Measurements from ENCODE around the gene CAPN11.
A peak's percentile ranks its signal among the peaks of the same experiment; 100 is the strongest.

The CAPN11 gene

GRCh38 chr6:44219815-44220784 is 61.5 kb downstream of the CAPN11 start:
- no peak for TF ChIP-seq CTCF (IDR thresholded peaks at IDR 0.05; ENCODE audit: insufficient read depth, low read depth, low read length, missing control alignments)
- no peak overlapping the region for H3K4me3 ChIP-seq (ENCODE audit: low read length)
- no peak for DNase-seq (ENCODE audit: low read depth)

- no peak for TF ChIP-seq CTCF (IDR thresholded peaks at IDR 0.05; ENCODE audit: insufficient read depth, low read depth, low read length, missing control alignments)
- DNase-seq (ENCODE audit: low read depth), result no peak
- H3K4me3 ChIP-seq (ENCODE audit: low read length), result no peak overlapping the region
Observed at GRCh38 chr6:44220913-44221290, 62.3 kb downstream of the CAPN11 start.

- DNase-seq (ENCODE audit: low read depth), result peak; percentile 87
- peak; percentile 89 for TF ChIP-seq CTCF (IDR thresholded peaks at IDR 0.05; ENCODE audit: insufficient read depth, low read depth, low read length, missing control alignments)
- H3K4me3 ChIP-seq (ENCODE audit: low read length), result no peak overlapping the region
Observed at GRCh38 chr6:44221291-44221960, 62.8 kb downstream of the CAPN11 start.

- no peak for TF ChIP-seq CTCF (IDR thresholded peaks at IDR 0.05; ENCODE audit: insufficient read depth, low read depth, low read length, missing control alignments)
- DNase-seq (ENCODE audit: low read depth), result no peak
- H3K4me3 ChIP-seq (ENCODE audit: low read length), result no peak overlapping the region
Observed at GRCh38 chr6:44221961-44222335, 63.3 kb downstream of the CAPN11 start.

GRCh38 chr6:44222486-44223318 is 64.1 kb downstream of the CAPN11 start:
- no peak overlapping the region for H3K4me3 ChIP-seq (ENCODE audit: low read length)
- no peak for TF ChIP-seq CTCF (IDR thresholded peaks at IDR 0.05; ENCODE audit: insufficient read depth, low read depth, low read length, missing control alignments)
- DNase-seq (ENCODE audit: low read depth), result no peak

GRCh38 chr6:44223319-44224028 is 64.9 kb downstream of the CAPN11 start, which contains the start of gene SLC29A1:
TSS of gene SLC29A1 (plus strand) at chr6:44223595. CDS start at chr6:44227314, 3,719 bp downstream.
- H3K4me3 ChIP-seq (ENCODE audit: low read length), result peak within 1 kb of the TSS; percentile 55
- peak; percentile 69 for DNase-seq (ENCODE audit: low read depth)
- no peak for TF ChIP-seq CTCF (IDR thresholded peaks at IDR 0.05; ENCODE audit: insufficient read depth, low read depth, low read length, missing control alignments)
